Mucosa of stomach (tissue), 1 donor: ENCODE results near the gene CCSER1.

Source experiments
- H3K27me3 ChIP-seq: one replicate; pipeline ENCODE4 v1.7.0; 2013; ENCODE audit warnings: mild to moderate bottlenecking, low read length; ENCODE audit not compliant: control insufficient read depth, insufficient read depth
- H3K36me3 ChIP-seq: one replicate; pipeline ENCODE4 v1.7.0; 2013; ENCODE audit warnings: low read length; ENCODE audit not compliant: control insufficient read depth, insufficient read depth
- H3K4me1 ChIP-seq: one replicate; pipeline ENCODE4 v1.7.0; 2013; ENCODE audit warnings: mild to moderate bottlenecking, low read length; ENCODE audit not compliant: control insufficient read depth, insufficient read depth
- H3K4me3 ChIP-seq: one replicate; pipeline ENCODE4 v1.7.0; 2013; ENCODE audit warnings: low read length
- H3K9ac ChIP-seq: one replicate; pipeline ENCODE4 v1.7.0; 2013; ENCODE audit warnings: mild to moderate bottlenecking, low read length, moderate library complexity
- H3K9me3 ChIP-seq: one replicate; pipeline ENCODE4 v1.7.0; 2013; ENCODE audit warnings: mild to moderate bottlenecking, low read length, moderate library complexity; ENCODE audit not compliant: control insufficient read depth
- donor health status: Pancreatic carcinoma.

Gene CCSER1

GRCh38 chr4:90958256-90958895, 831.2 kb downstream of the CCSER1 start:
- Histone ChIP-seq H3K4me1 (no peaks in the 10 kb centered on the region), H3K36me3 (no peaks in the 10 kb centered on the region), H3K9ac (no peak overlapping the region), H3K9me3 (no peaks in the 10 kb centered on the region), H3K4me3 (no peak overlapping the region), H3K27me3 (no peaks in the 10 kb centered on the region)

- H3K9me3 ChIP-seq: no peaks in the 10 kb centered on the region
- H3K4me3 ChIP-seq: no peak overlapping the region
- no peaks in the 10 kb centered on the region for H3K36me3 ChIP-seq
- H3K4me1 ChIP-seq: no peaks in the 10 kb centered on the region
- no peak overlapping the region for H3K9ac ChIP-seq
- no peaks in the 10 kb centered on the region for H3K27me3 ChIP-seq
These were observed 833.2 kb downstream of the CCSER1 start for GRCh38 chr4:90960433-90960832.

GRCh38 chr4:90960840-90961239, 833.6 kb downstream of the CCSER1 start:
- Histone ChIP-seq H3K36me3 (no peaks in the 10 kb centered on the region), H3K27me3 (no peaks in the 10 kb centered on the region), H3K4me1 (no peaks in the 10 kb centered on the region), H3K9me3 (no peaks in the 10 kb centered on the region), H3K4me3 (no peak overlapping the region), H3K9ac (no peak overlapping the region)

GRCh38 chr4:90970021-90970420, 842.8 kb downstream of the CCSER1 start:
- H3K9ac ChIP-seq: no peak overlapping the region
- no peaks in the 10 kb centered on the region for H3K9me3 ChIP-seq
- H3K4me3 ChIP-seq: no peak overlapping the region
- no peaks in the 10 kb centered on the region for H3K36me3 ChIP-seq
- no peaks in the 10 kb centered on the region for H3K4me1 ChIP-seq
- H3K27me3 ChIP-seq: no peaks in the 10 kb centered on the region

GRCh38 chr4:90977726-90978125, 850.5 kb downstream of the CCSER1 start:
- Histone ChIP-seq H3K9me3 (no peaks in the 10 kb centered on the region), H3K36me3 (no peaks in the 10 kb centered on the region), H3K27me3 (no peaks in the 10 kb centered on the region), H3K4me3 (no peak overlapping the region), H3K4me1 (no peaks in the 10 kb centered on the region), H3K9ac (no peak overlapping the region)

GRCh38 chr4:90979556-90979955, 852.4 kb downstream of the CCSER1 start:
- Histone ChIP-seq H3K9me3 (no peaks in the 10 kb centered on the region), H3K9ac (no peak overlapping the region), H3K4me3 (no peak overlapping the region), H3K4me1 (no peaks in the 10 kb centered on the region), H3K27me3 (no peaks in the 10 kb centered on the region), H3K36me3 (no peaks in the 10 kb centered on the region)

GRCh38 chr4:90982813-90983212, 855.6 kb downstream of the CCSER1 start:
- no peaks in the 10 kb centered on the region for H3K9me3 ChIP-seq
- no peaks in the 10 kb centered on the region for H3K27me3 ChIP-seq
- no peaks in the 10 kb centered on the region for H3K4me1 ChIP-seq
- H3K36me3 ChIP-seq: no peaks in the 10 kb centered on the region
- no peak overlapping the region for H3K9ac ChIP-seq
- no peak overlapping the region for H3K4me3 ChIP-seq

GRCh38 chr4:90990284-90990683, 863.1 kb downstream of the CCSER1 start:
- Histone ChIP-seq H3K36me3 (no peaks in the 10 kb centered on the region), H3K4me1 (no peaks in the 10 kb centered on the region), H3K9me3 (no peaks in the 10 kb centered on the region), H3K9ac (no peak overlapping the region), H3K27me3 (no peaks in the 10 kb centered on the region), H3K4me3 (no peak overlapping the region)

- Histone ChIP-seq H3K9me3 (no peaks in the 10 kb centered on the region), H3K36me3 (no peaks in the 10 kb centered on the region), H3K4me1 (no peaks in the 10 kb centered on the region), H3K27me3 (no peaks in the 10 kb centered on the region), H3K9ac (no peak overlapping the region), H3K4me3 (no peak overlapping the region)
These were observed 865.0 kb downstream of the CCSER1 start for GRCh38 chr4:90992213-90992612.

GRCh38 chr4:90994851-90995574, 867.8 kb downstream of the CCSER1 start:
- Histone ChIP-seq H3K36me3 (no peaks in the 10 kb centered on the region), H3K9me3 (no peaks in the 10 kb centered on the region), H3K4me3 (no peak overlapping the region), H3K9ac (no peak overlapping the region), H3K27me3 (no peaks in the 10 kb centered on the region), H3K4me1 (no peaks in the 10 kb centered on the region)

GRCh38 chr4:90995996-90996395, 868.8 kb downstream of the CCSER1 start:
- no peaks in the 10 kb centered on the region for H3K9me3 ChIP-seq
- no peaks in the 10 kb centered on the region for H3K4me1 ChIP-seq
- H3K36me3 ChIP-seq: no peaks in the 10 kb centered on the region
- H3K9ac ChIP-seq: no peak overlapping the region
- H3K4me3 ChIP-seq: no peak overlapping the region
- H3K27me3 ChIP-seq: no peaks in the 10 kb centered on the region

- Histone ChIP-seq H3K4me3 (no peak overlapping the region), H3K9me3 (no peaks in the 10 kb centered on the region), H3K36me3 (no peaks in the 10 kb centered on the region), H3K9ac (no peak overlapping the region), H3K27me3 (no peaks in the 10 kb centered on the region), H3K4me1 (no peaks in the 10 kb centered on the region)
These were observed 869.6 kb downstream of the CCSER1 start for GRCh38 chr4:90996813-90997212.
